Gastrocnemius medialis (tissue), 4 donors: ENCODE results near the gene PRDM15. TPM values are rescaled to one million over a fixed set of nuclear protein-coding genes. Genes with fewer than 3 reads are reported as not detected.

Experiments used
- ATAC-seq, 2 donors: fragments of 150-250 bp; one replicate each; pipeline ENCODE4 v1.9.1; 2016
- DNase-seq, 2 donors: peaks; one replicate each; pipeline ENCODE4 v3.0.0-alpha.2; 2019
- H3K27ac ChIP-seq, 4 donors: fragments of 200-600 bp; sonication (generic); 1 replicate in 1 of 4; 2 replicates in 3 of 4; pipeline ENCODE4 v1.5.1; 2016 to 2018; ENCODE audit warnings: mild to moderate bottlenecking in 2 of 4, moderate library complexity in 1 of 4
- H3K27me3 ChIP-seq, 3 donors: fragments of 200-600 bp; sonication (generic) in 2 of 3; 1 replicate in 1 of 3; 2 replicates in 2 of 3; pipeline versions ENCODE4 v1.5.1 to v1.6.0; 2016 to 2019; ENCODE audit warnings: mild to moderate bottlenecking in 1 of 3, moderate library complexity in 1 of 3
- H3K36me3 ChIP-seq, 2 donors: fragments of 200-600 bp; sonication (generic) in 1 of 2; one replicate each; pipeline ENCODE4 v1.5.1; 2017 to 2018
- H3K4me1 ChIP-seq, 2 donors: fragments of 200-600 bp; sonication (generic) in 1 of 2; one replicate each; pipeline ENCODE4 v1.5.1; 2016 to 2017; ENCODE audit warnings: mild to moderate bottlenecking in 2 of 2
- H3K4me3 ChIP-seq, 4 donors: fragments of 200-600 bp; sonication (generic) in 3 of 4; 1 replicate in 1 of 4; 2 replicates in 3 of 4; pipeline ENCODE4 v1.5.1; 2016 to 2019; ENCODE audit warnings: mild to moderate bottlenecking in 2 of 4
- H3K9me3 ChIP-seq, 3 donors: fragments of 200-600 bp; sonication (generic) in 2 of 3; 1 replicate in 1 of 3; 2 replicates in 2 of 3; pipeline ENCODE4 v1.5.1; 2016 to 2019
- CTCF ChIP-seq, 5 experiments: fragments of 450-650 bp in 3 of 5; fragments of 200-600 bp in 2 of 5; sonication (generic) in 2 of 5; IDR thresholded peaks in 4 of 5; conservative IDR thresholded peaks in 1 of 5; 1 replicate in 4 of 5; 2 replicates in 1 of 5; pipeline ENCODE4 v1.5.1; 2016 to 2019; ENCODE audit warnings: antibody characterized with exemption in 5 of 5, mild to moderate bottlenecking in 3 of 5, moderate library complexity in 3 of 5
- POLR2A ChIP-seq, 2 donors: fragments of 450-650 bp; IDR thresholded peaks; one replicate each; pipeline ENCODE4 v1.6.1; 2017; ENCODE audit warnings: antibody characterized with exemption in 2 of 2, mild to moderate bottlenecking in 2 of 2, moderate library complexity in 2 of 2
- in situ Hi-C, 4 donors: fragments of 200-750 bp; cut with MboI; loops; one replicate each; pipeline versions ENCODE4 v1.15.0 to v1.8.0; 2017; ENCODE audit warnings: low sequenced_read_pairs in 4 of 4
- intact Hi-C: fragments of 100-400 bp; cut with DNase I; formaldehyde crosslinking; loops from one replicate; pipeline ENCODE4 v1.15.1; 2023; ENCODE audit warnings: low total_unique reads
- total RNA-seq, 4 donors: library from RNA; depleted of rRNA; stranded (reverse); fragments of >200 nt; gene quantifications; one replicate each; pipeline versions ENCODE4 v1.1.0 to v1.2.3, GENCODE V29; 2016

The PRDM15 gene
- total RNA-seq, 4 donors from 2014 or later: 4.4 to 13.6 (median 5.4) TPM

GRCh38 chr21:41851090-41851790, 27.9 kb downstream of the PRDM15 start:
- Histone ChIP-seq H3K27me3 (no peaks in the 10 kb centered on the region), H3K36me3 (peaks cover 0 to 19% of the 10 kb centered on the region in 2 donors), H3K27ac (no peak overlapping the region), H3K9me3 (no peaks in the 10 kb centered on the region), H3K4me3 (no peak overlapping the region), H3K4me1 (no peaks in the 10 kb centered on the region)
- TF ChIP-seq POLR2A (IDR thresholded peaks at IDR 0.05) (no peak), CTCF (IDR thresholded peaks at IDR 0.05 in 4 of 5, conservative IDR thresholded peaks at IDR 0.05 in 1 of 5) (no peak)
- in situ Hi-C loops: no loop called here
- intact Hi-C loops: no loop called here
- no peak for DNase-seq
- ATAC-seq: no peak

- ATAC-seq (no peak), DNase-seq (no peak)
- no peak overlapping the region for H3K27ac ChIP-seq
- H3K36me3 ChIP-seq: peaks cover 0 to 14% of the 10 kb centered on the region in 2 donors
- intact Hi-C loops: no loop called here
- in situ Hi-C loops: no loop called here
- H3K27me3 ChIP-seq: no peaks in the 10 kb centered on the region
- TF ChIP-seq CTCF (IDR thresholded peaks at IDR 0.05 in 4 of 5, conservative IDR thresholded peaks at IDR 0.05 in 1 of 5) (no peak), POLR2A (IDR thresholded peaks at IDR 0.05) (no peak)
- no peaks in the 10 kb centered on the region for H3K9me3 ChIP-seq
- no peaks in the 10 kb centered on the region for H3K4me1 ChIP-seq
- no peak overlapping the region for H3K4me3 ChIP-seq
These were observed 29.1 kb downstream of the PRDM15 start for GRCh38 chr21:41850085-41850484.

- no peak for DNase-seq
- peaks cover 0 to 5% of the 10 kb centered on the region in 2 donors for H3K36me3 ChIP-seq
- H3K4me1 ChIP-seq: no peaks in the 10 kb centered on the region
- H3K4me3 ChIP-seq: no peak overlapping the region
- in situ Hi-C loops: loop anchor here in 1 of 4 donors (25.0 kb wide), 1 partner anchor 88 kb away; no protein-coding TSS in a partner anchor
- H3K9me3 ChIP-seq: no peaks in the 10 kb centered on the region
- H3K27me3 ChIP-seq: no peaks in the 10 kb centered on the region
- intact Hi-C loops: no loop called here
- H3K27ac ChIP-seq: no peak overlapping the region
- no peak for ATAC-seq
- no peak for TF ChIP-seq POLR2A (IDR thresholded peaks at IDR 0.05)
- no peak for TF ChIP-seq CTCF (IDR thresholded peaks at IDR 0.05 in 4 of 5, conservative IDR thresholded peaks at IDR 0.05 in 1 of 5)
These were observed 30.1 kb downstream of the PRDM15 start for GRCh38 chr21:41848958-41849580.

- peaks cover 0 to 5% of the 10 kb centered on the region in 2 donors for H3K36me3 ChIP-seq
- H3K27me3 ChIP-seq: no peaks in the 10 kb centered on the region
- in situ Hi-C loops (loop anchor here in 1 of 4 donors (25.0 kb wide), 1 partner anchor 89 kb away; no protein-coding TSS in a partner anchor), intact Hi-C loops (no loop called here)
- H3K4me3 ChIP-seq: no peak overlapping the region
- H3K9me3 ChIP-seq: no peaks in the 10 kb centered on the region
- no peak overlapping the region for H3K27ac ChIP-seq
- DNase-seq: no peak
- no peak for ATAC-seq
- TF ChIP-seq POLR2A (IDR thresholded peaks at IDR 0.05) (no peak), CTCF (IDR thresholded peaks at IDR 0.05 in 4 of 5, conservative IDR thresholded peaks at IDR 0.05 in 1 of 5) (no peak)
- H3K4me1 ChIP-seq: no peaks in the 10 kb centered on the region
These were observed 30.6 kb downstream of the PRDM15 start for GRCh38 chr21:41848533-41848932.
